HepG2 (cell line): Measurements from ENCODE around the gene CRAT. TPM values are rescaled to one million over a fixed set of nuclear protein-coding genes. Genes with fewer than 3 reads are reported as not detected.

Experiments
- CENPT ChIP-seq: sonication (generic); formaldehyde crosslinking; IDR thresholded peaks from 2 replicates; pipeline ENCODE4 v1.8.0; 2022; ENCODE audit warnings: low read depth, mild to moderate bottlenecking, moderate library complexity, missing genetic modification reagents
- GABPB1 ChIP-seq: IDR thresholded peaks from 2 replicates; pipeline ENCODE4 v1.6.1; 2016; ENCODE audit warnings: mild to moderate bottlenecking, missing genetic modification reagents, moderate library complexity, missing compliant biosample characterization
- GZF1 ChIP-seq: sonication (generic); formaldehyde crosslinking; IDR thresholded peaks from 2 replicates; pipeline ENCODE4 v1.5.1; 2020; ENCODE audit warnings: mild to moderate bottlenecking, missing genetic modification reagents
- HDAC1 ChIP-seq: sonication (generic); formaldehyde crosslinking; IDR thresholded peaks from 2 replicates; pipeline ENCODE4 v1.5.1; 2020; ENCODE audit warnings: mild to moderate bottlenecking, missing genetic modification reagents
- HNF4A ChIP-seq: sonication (generic); formaldehyde crosslinking; IDR thresholded peaks from 2 replicates; pipeline ENCODE4 v1.4.0; 2020; ENCODE audit warnings: missing genetic modification reagents
- KAT2B ChIP-seq: fragments of 150-350 bp; IDR thresholded peaks from 2 replicates; pipeline ENCODE4 v1.6.1; 2014; ENCODE audit warnings: low read depth, low read length, borderline replicate concordance
- KDM3A ChIP-seq: IDR thresholded peaks from 2 replicates; pipeline ENCODE4 v1.6.1; 2018; ENCODE audit warnings: low read depth, missing compliant biosample characterization
- MLLT10 ChIP-seq: sonication (generic); formaldehyde crosslinking; IDR thresholded peaks from 2 replicates; pipeline ENCODE4 v1.4.0; 2020; ENCODE audit warnings: missing genetic modification reagents
- MZF1 ChIP-seq: sonication (generic); formaldehyde crosslinking; IDR thresholded peaks from 2 replicates; pipeline ENCODE4 v1.8.1; 2023; ENCODE audit warnings: mild to moderate bottlenecking, missing genetic modification reagents, borderline replicate concordance
- NFATC3 ChIP-seq: sonication (generic); formaldehyde crosslinking; IDR thresholded peaks from 2 replicates; pipeline ENCODE4 v1.5.1; 2020; ENCODE audit warnings: mild to moderate bottlenecking, missing genetic modification reagents
- PHF8 ChIP-seq: sonication (generic); formaldehyde crosslinking; IDR thresholded peaks from 2 replicates; pipeline ENCODE4 v1.5.0; 2020; ENCODE audit warnings: missing genetic modification reagents
- POLR2A ChIP-seq, 2 experiments: IDR thresholded peaks; 2 replicates each; pipeline ENCODE4 v1.6.1; 2011; ENCODE audit warnings: low read depth in 2 of 2, low read length in 2 of 2, mild to moderate bottlenecking in 1 of 2, moderate library complexity in 1 of 2; ENCODE audit not compliant: insufficient read depth in 1 of 2
- SMAD9 ChIP-seq: sonication (generic); formaldehyde crosslinking; IDR thresholded peaks from 2 replicates; pipeline ENCODE4 v1.5.1; 2020; ENCODE audit warnings: mild to moderate bottlenecking, missing genetic modification reagents
- SNAPC5 ChIP-seq: sonication (generic); formaldehyde crosslinking; IDR thresholded peaks from 2 replicates; pipeline ENCODE4 v1.8.1; 2023; ENCODE audit warnings: mild to moderate bottlenecking, missing genetic modification reagents, borderline replicate concordance
- TFDP2 ChIP-seq: sonication (generic); formaldehyde crosslinking; IDR thresholded peaks from 2 replicates; pipeline ENCODE4 v1.4.0; 2020; ENCODE audit warnings: missing genetic modification reagents
- THAP9 ChIP-seq: sonication (generic); formaldehyde crosslinking; IDR thresholded peaks from 2 replicates; pipeline ENCODE4; 2020; ENCODE audit warnings: missing genetic modification reagents, mild to moderate bottlenecking, borderline replicate concordance
- TOE1 ChIP-seq: sonication (generic); formaldehyde crosslinking; IDR thresholded peaks from 2 replicates; pipeline ENCODE4 v1.4.0; 2020; ENCODE audit warnings: mild to moderate bottlenecking, missing genetic modification reagents
- YY1 ChIP-seq: IDR thresholded peaks from 2 replicates; pipeline ENCODE4 v1.6.1; 2011; ENCODE audit warnings: low read length, low read depth, moderate library complexity, mild to moderate bottlenecking; ENCODE audit not compliant: insufficient read depth, insufficient replicate concordance
- ZBTB49 ChIP-seq: sonication (generic); formaldehyde crosslinking; IDR thresholded peaks from 2 replicates; pipeline ENCODE4 v1.4.0; 2020; ENCODE audit warnings: missing genetic modification reagents, borderline replicate concordance
- ZEB1 ChIP-seq: IDR thresholded peaks from 2 replicates; pipeline ENCODE4 v1.6.1; 2012; ENCODE audit warnings: mild to moderate bottlenecking, low read depth, inconsistent platforms; ENCODE audit not compliant: insufficient replicate concordance
- ZFP1 ChIP-seq: IDR thresholded peaks from 2 replicates; pipeline ENCODE4 v1.6.1; 2016
- ZNF333 ChIP-seq: sonication (generic); formaldehyde crosslinking; IDR thresholded peaks from 2 replicates; pipeline ENCODE4 v1.4.0; 2020; ENCODE audit warnings: mild to moderate bottlenecking, missing genetic modification reagents, borderline replicate concordance
- polyA plus RNA-seq, 8 experiments: library from polyadenylated mRNA; depleted of rRNA in 3 of 8; stranded (reverse) in 7 of 8; unstranded in 1 of 8; fragments of >200 nt; fragmentation: Illumina TruSeq in 4 of 8; extraction: Trizol in 4 of 8; gene quantifications; 2 replicates each; pipeline versions ENCODE4 v1.2.1 to v1.2.3, GENCODE V29; 2011 to 2016; ENCODE audit warnings: low read depth in 4 of 8, missing spikeins in 1 of 8, mixed read lengths in 1 of 8; ENCODE audit not compliant: insufficient read depth in 1 of 8
- total RNA-seq, 5 experiments: library from RNA; depleted of rRNA; stranded (reverse); fragments of >200 nt; fragmentation: Illumina TruSeq; extraction: Trizol; gene quantifications; 2 replicates each; pipeline ENCODE4 v1.2.3, GENCODE V29; 2016; ENCODE audit warnings: low read depth in 1 of 5

The CRAT gene
- total and polyA plus RNA-seq, 2 of the 13 experiments (the other 11 are each of a cell fraction or from before 2014, with no cell fraction given), result 26.1 to 26.6 TPM

GRCh38 chr9:129109952-129110739, 447 bp downstream of the CRAT start (continued):
- no peak; the same call in 1 of the 2 replicates for TF ChIP-seq ZNF333
- no peak for TF ChIP-seq ZEB1
- peak; percentile 20; the same call in 1 of the 2 replicates for TF ChIP-seq GZF1 (CRISPR knock-in tag)
- TF ChIP-seq NFATC3 (CRISPR knock-in tag), result no peak
- peak; percentile 63 for TF ChIP-seq YY1
- TF ChIP-seq PHF8 (CRISPR knock-in tag), result peak; percentile 89
- TF ChIP-seq KAT2B, result no peak
- TF ChIP-seq KDM3A (CRISPR knock-in tag), result no peak
- TF ChIP-seq THAP9 (CRISPR knock-in tag), result no peak
- TF ChIP-seq ZFP1, result no peak
- no peak for TF ChIP-seq SMAD9 (CRISPR knock-in tag)
- no peak for TF ChIP-seq MZF1 (CRISPR knock-in tag)
- TF ChIP-seq HNF4A (CRISPR knock-in tag), result peak; percentile 92
- no peak for TF ChIP-seq CENPT
- TF ChIP-seq MLLT10, result no peak
- TF ChIP-seq POLR2A (IDR thresholded peaks at IDR 0.05; ENCODE audit: insufficient read depth in 1 of 2, low read depth in 2 of 2, low read length in 2 of 2), result peak in 1 of 2 experiments; percentile 58; a peak in 1 of 4 replicates
- TF ChIP-seq TOE1 (CRISPR knock-in tag), result no peak
- peak; percentile 88 for TF ChIP-seq HDAC1
- no peak for TF ChIP-seq TFDP2 (CRISPR knock-in tag)
- no peak for TF ChIP-seq ZBTB49
- no peak for TF ChIP-seq SNAPC5 (CRISPR knock-in tag)
- peak; percentile 62; the same call in 1 of the 2 replicates for TF ChIP-seq GABPB1 (CRISPR knock-in tag)
